NCI-H2107 (cell line): ENCODE data around the gene NLN.
"Not testable (repeated sequence)": the region's sequence is repeated elsewhere in the genome, so short reads cannot be mapped to it uniquely, and the experiment has no call there.

ENCODE experiments used
- DNase-seq: peaks from one replicate; lab custom pipeline; 2025; lab: John Stamatoyannopoulos, UW

NLN gene

DNA sequence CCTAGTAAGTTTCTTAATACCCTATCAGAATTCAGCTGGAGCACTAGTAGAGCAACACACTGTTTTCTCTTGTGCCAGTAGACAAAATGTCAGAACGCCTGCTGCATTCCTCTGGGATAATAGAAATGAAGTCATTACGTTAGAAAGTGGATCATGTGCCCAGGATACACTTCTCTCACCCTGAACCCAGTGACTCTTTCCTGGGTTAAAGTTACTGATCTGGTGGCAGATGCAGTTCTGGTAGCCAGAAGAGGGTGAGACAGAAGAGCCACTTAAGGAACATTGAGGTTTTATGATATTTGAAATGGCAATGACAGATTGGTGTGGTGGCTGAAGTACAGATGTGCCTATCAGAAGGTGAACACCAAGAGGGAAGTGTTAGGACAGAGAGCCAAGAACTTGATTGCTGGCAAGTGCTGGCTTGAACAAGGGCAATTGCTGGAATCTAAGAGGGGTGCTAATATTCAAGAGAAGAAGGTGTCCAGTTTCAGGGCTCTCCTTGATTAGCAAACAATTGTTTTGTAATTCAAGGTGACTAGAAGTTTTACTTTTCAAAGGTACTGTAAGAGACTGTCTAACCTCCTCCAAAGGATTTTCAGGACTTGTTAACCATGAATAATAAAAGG lies 110.7 kb downstream of the NLN start:
- no peak for DNase-seq

DNA sequence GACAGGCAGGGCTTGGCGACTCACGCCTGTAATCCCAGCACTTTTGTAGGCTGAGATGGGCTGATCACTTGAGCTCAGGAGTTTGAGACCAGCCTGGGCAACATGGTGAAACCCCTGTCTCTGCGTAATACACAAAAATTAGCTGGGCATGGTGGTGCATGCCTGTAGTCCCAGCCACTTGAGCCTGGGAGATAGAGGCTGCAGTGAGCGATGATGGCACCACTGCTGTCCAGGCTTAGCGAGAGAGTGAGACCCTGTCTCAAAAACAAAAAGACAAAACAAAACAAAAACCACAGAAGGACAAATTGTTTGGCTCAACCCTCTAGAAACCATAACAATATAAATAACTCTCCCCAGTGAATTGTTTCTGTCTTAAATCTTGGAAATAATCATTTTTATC lies 111.8 kb downstream of the NLN start:
- DNase-seq, result no peak

DNA sequence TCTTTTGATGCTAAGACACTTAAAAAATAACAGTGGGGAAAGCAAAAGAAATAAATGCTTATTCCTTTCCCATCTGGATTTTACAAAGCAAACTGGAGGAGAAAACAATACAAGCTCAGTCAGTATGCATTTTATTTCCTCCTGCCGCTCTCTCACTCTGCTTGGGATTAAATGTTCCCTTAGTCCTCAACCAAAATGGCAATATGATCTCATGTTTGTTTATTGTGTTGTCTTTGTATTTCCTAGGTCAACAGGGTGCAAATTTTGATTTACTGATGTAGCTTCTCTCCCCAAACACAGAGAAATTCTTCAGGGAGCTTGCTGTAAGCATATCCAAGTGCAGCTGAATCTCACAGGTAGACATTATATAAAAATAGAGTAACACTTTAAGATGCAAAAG lies 112.3 kb downstream of the NLN start:
- no peak for DNase-seq

DNA sequence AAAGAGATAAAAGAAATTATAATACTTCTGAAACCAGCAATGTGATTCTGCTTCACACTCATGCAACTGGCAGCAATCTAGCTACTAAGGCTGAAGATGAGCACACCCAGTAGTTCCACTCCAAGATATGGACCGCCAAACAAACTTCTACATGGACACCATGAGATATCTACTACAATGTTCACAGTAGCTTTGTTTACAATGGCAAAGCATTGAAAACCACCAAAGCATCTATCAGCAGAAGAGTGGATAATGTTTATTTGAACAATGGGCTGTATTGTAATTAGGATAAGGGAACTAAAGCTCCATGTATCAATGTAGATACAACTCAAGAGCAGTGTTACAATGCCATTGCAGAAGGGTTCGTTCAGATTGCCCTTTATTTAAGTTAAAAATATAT lies 113.2 kb downstream of the NLN start:
- no peak for DNase-seq

DNA sequence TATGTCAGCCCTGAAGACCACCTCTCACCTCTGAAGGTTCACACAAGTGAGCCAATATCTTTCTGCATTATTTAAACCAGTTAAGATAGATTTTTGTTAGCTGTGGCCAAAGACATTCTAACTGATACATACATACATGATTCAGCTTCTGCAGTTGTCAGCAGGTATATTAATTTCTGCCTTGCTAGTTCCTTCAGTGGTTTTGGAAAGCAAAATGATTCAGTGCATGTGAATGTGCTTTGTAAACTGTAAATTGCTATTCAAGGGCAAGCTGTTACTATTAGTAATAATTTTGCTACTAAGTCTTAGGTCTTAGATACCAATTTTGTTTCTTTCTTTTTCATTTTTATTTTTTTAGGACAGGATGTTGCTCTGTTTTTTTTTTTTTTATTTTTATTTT lies 115.1 kb downstream of the NLN start:
- DNase-seq, result no peak

DNA sequence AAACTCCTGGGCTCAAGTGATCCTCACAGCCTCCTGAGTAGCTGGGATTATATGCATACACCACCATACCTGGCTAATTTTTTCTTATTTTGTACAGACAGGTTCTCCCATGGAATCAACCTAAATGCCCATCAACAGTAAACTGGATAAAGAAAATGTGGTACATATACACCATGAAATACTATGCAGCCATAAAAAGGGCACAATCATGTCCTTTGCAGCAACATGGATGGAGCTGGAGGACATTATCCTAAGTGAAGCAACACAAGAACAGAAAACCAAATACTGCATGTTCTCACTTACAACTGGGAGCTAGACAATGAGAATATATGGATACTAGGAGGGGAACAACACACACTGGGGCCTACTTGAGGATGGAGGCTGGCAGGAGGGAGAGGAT lies 117.2 kb downstream of the NLN start:
- not testable (repeated sequence) for DNase-seq

DNA sequence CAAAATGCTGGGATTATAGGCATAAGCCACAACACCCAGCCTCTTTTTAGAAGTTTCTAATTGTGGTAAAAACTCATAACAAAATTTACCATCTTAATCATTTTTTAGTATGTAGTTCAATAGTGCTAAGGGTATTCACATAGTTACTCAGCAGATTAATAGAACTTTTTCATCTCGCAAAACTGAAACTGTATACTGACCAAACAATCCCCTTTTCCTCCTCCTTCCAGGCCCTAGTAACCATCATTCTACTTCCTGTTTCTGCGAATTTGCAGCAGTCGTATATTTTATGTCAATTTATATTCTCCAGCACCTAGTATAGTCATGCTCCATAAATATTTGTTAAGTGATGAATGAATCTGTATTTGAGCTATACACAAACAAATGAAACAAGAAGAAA lies 118.1 kb downstream of the NLN start:
- no peak for DNase-seq

DNA sequence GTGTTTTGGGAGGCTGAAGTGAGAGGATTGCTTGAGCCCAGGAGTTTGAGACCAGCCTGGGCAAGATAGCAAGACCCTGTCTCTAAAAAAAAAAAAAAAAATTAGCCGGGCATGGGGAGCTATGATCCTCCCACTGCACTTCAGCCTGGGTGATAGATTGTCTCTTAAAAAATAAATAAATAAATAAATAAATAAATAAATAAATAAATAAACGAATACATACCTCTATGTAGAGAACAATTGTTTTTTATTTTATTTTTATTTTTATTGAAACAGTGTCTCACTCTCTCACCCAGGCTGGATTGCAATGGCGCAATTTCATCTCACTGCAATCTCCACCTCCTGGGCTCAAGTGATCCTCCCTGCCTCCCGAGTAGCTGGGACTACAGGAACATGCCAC lies 122.8 kb downstream of the NLN start:
- DNase-seq, result not testable (repeated sequence)

DNA sequence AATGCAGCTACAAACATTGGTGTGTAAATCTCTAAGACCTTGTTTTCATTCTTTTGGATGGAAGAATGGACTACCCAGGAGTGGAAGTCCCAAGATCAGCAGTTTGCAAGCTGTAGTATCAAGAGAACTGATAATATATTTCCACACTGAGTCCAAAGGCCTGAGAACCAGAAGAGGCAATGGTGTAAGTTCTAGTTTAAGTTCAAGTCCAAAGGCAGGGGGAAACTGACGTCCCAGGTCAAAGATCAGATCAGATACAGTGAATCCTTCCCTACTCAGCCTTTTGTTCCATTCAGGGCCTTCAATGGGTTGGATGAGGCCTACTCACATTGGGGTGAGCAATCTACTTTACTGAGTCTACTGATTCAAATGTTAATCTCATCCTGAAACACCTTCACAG lies 124.1 kb downstream of the NLN start:
- DNase-seq, result no peak

DNA sequence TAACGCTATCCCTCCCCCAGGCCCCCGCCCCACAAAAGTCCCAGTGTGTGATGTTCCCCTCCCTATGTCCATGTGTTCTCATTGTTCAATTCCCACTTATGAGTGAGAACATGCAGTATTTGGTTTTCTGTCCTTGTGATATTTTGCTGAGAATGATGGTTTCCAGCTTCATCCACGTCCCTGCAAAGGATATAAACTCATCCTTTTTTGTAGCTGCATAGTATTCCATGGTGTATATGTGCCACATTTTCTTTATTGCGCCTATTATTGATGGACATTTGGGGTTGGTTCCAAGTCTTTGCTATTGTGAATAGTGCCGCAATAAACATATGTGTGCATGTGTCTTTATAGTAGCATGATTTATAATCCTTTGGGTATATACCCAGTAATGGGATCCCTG lies 125.0 kb downstream of the NLN start:
- not testable (repeated sequence) for DNase-seq

DNA sequence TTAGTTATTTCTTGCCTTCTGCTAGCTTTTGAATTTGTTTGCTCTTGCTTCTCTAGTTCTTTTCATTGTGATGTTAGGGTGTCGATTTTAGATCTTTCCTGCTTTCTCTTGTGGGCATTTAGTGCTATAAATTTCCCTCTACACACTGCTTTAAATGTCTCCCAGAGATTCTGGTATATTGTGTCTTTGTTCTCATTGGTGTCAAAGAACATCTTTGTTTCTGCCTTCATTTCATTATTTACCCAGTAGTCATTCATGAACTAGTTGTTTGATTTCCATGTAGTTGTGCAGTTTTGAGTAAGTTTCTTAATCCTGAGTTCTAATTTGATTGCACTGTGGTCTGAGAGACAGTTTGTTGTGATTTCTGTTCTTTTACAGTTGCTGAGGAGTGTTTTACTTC lies 127.9 kb downstream of the NLN start:
- DNase-seq, result not testable (repeated sequence)

DNA sequence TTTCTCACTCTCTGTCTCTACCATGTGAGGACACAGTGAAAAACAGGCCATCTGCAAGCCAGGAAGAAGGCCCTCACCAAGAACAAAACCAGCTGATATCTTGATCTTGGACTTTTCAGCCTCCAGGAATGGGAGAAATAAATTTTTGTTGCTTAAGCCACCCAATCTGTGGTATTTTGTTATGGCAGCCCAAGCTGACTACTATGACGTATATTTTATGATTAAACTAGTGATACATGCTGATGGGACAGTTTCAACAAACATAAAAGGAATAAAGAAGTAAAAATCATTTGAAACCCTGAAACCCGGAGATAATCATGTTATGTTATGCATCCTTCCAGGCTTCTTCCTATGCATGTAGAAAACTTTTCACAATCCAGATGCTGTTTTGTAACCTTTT lies 132.9 kb downstream of the NLN start:
- DNase-seq, result no peak

DNA sequence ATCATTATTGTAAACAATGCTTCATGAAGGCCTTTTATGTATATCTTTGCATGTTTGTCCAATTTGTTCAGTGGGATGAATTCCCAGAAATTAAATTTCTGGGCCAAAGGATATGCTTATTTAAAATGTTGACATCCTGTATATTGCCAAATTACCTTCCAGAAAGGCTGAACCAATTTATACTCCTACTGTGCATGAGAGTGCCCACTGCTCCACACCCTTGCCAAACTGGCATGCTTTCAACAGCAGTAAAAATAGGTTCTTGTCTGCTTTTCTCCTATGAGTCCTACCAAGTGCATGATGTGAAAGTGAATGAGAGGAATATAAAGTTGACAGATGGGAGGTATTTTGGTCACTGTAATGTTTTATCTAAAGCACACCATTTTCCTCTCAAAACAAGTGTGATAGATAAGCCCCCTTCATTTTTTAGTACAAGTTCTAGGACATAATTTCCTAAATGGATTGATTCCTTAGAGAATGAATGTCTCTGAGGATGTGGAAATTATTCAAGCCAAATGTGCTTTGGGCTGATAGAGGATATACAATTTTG lies 133.8 kb downstream of the NLN start:
- no peak for DNase-seq

DNA sequence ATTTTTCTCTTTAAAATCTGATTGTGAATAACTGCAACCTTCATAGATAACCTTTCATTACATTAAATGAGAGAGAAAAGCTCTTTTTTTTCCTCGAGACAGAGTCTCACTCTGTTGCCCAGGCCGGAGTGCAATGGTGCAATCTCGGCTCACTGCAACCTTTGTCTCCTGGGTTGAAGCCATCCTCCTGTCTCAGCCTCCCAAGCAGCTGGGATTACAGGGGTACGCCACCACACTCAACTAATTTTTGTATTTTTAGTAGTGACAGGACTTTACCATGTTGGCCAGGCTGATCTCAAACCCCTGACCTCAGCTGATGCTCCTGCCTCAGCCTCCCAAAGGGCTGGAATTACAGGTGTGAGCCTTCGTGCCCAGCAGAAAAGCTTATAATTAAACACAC lies 134.5 kb downstream of the NLN start:
- DNase-seq, result no peak

DNA sequence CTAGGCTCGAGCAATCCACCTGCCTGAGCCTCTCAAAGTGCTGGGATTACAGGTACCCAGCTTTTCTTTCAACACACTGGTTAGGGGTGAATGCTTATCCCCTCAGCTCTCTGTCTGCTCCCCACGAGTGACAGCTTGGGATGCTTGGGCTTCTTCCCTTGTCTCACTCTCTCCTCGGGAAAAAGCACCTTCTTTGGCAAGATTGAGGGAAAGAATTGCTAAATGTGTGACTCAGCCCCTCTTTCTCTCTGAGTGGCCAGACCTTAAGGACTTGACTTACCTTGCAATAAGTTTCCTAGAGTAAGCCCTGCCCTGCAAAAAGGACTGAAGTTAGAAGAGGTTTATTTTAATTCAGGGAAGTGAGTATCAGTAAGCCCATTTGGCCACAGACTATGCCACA lies 136.3 kb downstream of the NLN start:
- no peak for DNase-seq

DNA sequence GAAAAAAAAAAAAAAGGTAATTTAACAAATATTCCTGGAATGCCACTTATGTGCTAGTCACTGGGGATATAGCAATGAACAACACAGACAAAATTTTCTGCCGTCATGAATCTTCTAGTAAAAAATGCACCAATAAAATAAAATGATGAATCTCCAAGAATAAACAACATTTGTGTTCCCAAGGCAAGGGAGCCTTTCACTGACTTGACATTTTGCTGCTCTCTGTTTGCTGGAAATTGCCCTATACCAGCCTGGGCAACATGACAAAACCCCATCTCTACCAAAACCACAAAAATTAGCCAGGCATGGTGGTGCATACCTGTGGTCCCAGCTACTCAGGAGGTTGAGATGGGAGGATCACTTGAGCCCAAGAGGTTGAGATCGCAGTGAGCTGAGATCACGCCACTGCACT lies 139.8 kb downstream of the NLN start:
- no peak for DNase-seq

DNA sequence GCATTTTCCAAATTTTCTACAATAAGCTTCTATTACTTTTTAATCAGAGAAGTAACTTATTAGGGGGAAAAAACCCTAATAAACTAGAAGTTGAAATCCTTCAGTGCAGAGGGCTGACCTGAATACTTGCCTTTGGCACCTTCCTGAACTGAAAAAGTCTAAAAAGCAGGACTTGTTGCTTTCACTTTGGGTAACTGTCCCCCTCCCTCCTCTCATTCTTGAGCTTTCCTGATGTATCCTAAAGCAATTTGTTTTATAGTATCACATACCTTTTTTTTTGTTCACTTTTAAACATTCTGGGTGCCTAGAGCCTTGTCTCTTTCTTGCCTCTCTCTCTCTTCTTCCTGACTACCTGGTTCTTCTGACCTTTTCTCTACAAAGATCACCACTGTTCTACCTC lies 140.4 kb downstream of the NLN start:
- DNase-seq, result no peak

DNA sequence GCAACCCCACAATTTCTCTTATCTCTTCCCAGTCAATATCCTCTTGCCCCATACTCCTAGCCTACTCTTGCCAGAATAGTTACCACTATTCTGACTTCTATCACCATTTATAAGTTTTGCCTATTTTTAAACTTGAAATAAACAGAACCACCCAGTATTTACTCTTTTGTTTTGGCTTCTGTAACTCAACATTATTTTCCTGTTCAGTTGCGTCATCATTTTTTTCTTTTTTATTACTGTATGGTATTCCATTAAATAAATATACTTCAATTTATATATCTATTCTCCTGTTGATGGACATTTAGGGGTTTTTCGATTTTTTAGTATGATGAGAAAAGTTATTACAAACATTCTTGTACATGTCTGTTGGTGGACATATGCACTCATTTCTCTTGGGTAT lies 141.7 kb downstream of the NLN start:
- DNase-seq, result no peak

DNA sequence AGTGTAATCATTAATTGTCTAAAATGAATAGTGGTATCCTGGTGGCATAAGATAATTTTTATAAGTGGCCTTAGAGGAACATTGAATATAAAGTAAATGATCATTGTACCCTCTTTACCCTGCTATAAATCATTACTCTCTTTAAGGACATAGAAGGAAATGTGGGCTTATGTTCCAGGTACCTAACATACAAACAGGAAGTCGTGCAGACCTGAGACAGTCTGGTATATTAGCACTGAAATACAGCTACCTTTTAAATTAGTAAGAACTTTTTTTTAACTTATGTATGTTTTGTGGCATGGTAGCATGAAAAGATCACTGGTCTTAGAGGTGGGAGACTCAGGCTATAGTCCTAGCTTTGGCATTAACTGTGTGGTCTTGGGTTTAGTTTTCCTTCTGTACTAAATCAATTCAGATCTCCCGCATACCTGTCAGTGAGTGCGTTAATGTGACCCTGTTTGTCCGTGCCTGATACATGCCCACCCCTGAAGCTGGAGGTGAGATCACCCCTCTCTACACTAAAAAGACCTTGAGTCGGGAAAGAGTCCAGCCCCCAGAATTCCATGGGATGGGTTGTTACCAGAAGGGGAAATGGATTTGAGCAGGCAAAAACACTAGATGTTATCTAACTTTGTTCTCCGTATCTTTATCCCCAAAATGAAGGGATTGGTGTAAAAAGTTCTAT lies 145.0 kb downstream of the NLN start:
- DNase-seq, result no peak

DNA sequence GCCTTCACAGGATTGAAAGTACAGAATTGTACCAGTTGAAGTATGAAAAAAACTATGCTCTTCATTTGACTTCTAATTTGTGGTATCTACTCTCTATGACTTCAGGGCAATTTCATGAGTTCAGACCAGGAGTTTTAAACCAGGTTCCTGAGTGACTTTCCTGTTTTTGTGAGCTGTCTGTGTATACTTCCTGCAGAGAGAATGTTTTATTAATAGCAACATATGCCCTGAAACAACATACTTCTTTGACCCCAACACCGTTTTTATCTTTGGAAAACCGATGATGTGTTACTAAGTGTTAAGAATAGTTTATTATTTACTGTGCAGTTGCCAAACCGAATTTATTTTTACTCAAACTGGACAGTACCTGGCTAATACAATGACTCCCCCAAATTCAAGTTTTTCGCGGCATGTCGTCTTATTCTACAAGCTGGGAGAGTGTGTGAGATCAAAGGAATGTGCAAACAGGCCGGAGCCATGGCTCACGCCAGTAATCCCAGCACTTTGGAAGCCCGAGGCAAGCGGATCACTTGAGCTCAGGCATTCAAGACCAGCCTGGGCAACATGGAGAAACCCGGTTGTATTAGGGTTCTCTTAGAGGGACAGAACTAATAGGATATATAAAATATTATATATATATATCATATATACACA lies 145.7 kb downstream of the NLN start:
- DNase-seq, result no peak

DNA sequence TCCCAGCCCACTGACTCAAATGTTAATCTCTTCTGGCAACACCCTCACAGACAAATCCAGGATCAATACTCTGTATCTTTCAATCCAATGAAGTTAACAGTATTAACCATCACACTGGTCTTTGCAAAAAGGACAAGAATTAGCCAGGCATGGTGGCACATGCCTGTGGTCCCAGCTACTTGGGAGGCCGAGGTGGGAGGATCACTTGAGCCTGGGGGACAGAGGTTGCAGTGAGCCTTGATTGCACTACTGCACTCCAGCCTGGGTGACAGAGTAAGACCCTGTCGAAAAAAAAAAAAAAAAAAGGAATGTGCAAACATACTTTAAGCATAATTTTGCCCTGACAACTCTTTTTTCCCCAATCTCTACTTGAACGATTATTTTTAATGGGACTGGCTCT lies 146.5 kb downstream of the NLN start:
- no peak for DNase-seq

DNA sequence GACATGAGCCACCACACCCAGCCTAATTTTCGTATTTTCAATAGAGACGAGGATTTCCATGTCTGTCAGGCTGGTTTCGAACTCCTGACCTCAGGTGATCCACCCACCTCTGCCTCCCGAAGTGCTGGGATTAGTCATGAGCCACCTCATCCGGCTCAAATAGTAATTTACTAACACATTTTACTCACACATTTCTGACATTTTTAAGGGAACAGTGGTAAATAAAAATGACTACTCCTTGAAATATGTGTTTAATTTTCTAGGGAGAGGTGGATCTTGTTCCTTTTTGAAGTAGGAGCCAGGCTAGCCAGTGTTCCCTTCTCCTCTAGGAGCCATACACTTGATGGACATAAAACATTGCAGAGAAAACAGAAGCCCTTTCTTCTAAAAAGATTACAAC lies 149.2 kb downstream of the NLN start:
- no peak for DNase-seq

DNA sequence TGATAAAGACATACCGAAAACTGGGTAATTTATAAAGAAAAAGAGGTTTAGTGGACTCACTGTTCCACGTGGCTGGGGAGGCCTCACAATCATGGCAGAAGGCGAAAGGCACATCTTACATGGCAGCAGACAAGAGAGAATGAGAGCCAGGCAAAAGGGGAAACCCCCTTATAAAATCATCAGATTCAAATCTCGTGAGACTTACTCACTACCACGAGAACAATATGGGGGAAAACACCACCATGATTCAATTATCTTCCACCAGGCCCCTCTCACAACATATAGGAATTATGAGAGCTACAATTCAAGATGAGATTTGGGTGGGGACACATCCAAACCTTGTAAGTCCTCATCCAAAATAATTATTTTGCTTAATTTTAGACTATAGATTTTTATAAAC lies 149.8 kb downstream of the NLN start:
- not testable (repeated sequence) for DNase-seq
